Prostate gland (tissue), 2 donors: ENCODE results near the gene RNF17. TPM values are rescaled to one million over a fixed set of nuclear protein-coding genes. Genes with fewer than 3 reads are reported as not detected.
A peak's percentile ranks its signal among the peaks of the same experiment; 100 is the strongest.

Experiments
- DNase-seq: peaks from one replicate; pipeline ENCODE4 v3.0.0-alpha.2; 2019; ENCODE audit warnings: low spot score
- H3K27ac ChIP-seq, 2 donors: fragments of 200-600 bp; sonication (generic); 2 replicates each; pipeline ENCODE4 v1.5.1; 2017 to 2019
- H3K27me3 ChIP-seq: fragments of 200-600 bp; sonication (generic); replicated peaks from 2 replicates; pipeline ENCODE4 v1.5.1; 2019; ENCODE audit not compliant: insufficient read depth
- H3K36me3 ChIP-seq, 2 donors: fragments of 200-600 bp; sonication (generic); 1 replicate in 1 of 2; 2 replicates in 1 of 2; pipeline versions ENCODE4 v1.5.1 to v1.8.1; 2017 to 2019
- H3K4me1 ChIP-seq: fragments of 200-600 bp; sonication (generic); replicated peaks from 2 replicates; pipeline ENCODE4 v1.5.1; 2019
- H3K4me3 ChIP-seq, 2 donors: fragments of 200-600 bp; sonication (generic); 2 replicates each; pipeline ENCODE4 v1.5.1; 2017 to 2019
- H3K9me3 ChIP-seq: fragments of 200-600 bp; sonication (generic); 2 replicates; pipeline ENCODE4 v1.5.1; 2017
- CTCF ChIP-seq, 4 experiments: fragments of 200-600 bp in 2 of 4; fragments of 450-650 bp in 2 of 4; sonication (generic) in 2 of 4; IDR thresholded peaks; 1 replicate in 3 of 4; 2 replicates in 1 of 4; pipeline ENCODE4 v1.5.1; 2016 to 2019; ENCODE audit warnings: antibody characterized with exemption in 4 of 4, mild to moderate bottlenecking in 2 of 4, moderate library complexity in 2 of 4
- POLR2A ChIP-seq: fragments of 450-650 bp; IDR thresholded peaks from one replicate; pipeline ENCODE4 v1.6.1; 2016; ENCODE audit warnings: antibody characterized with exemption, mild to moderate bottlenecking
- POLR2AphosphoS5 ChIP-seq: sonication (generic); formaldehyde crosslinking; IDR thresholded peaks from one replicate; pipeline ENCODE4 v1.6.1; 2017; ENCODE audit warnings: antibody characterized with exemption
- WGBS: methylation state at CpG from one replicate; pipeline ENCODE4 v1.1.5; 2018; 5-methylcytosine and 5-hydroxymethylcytosine counted together
- intact Hi-C: fragments of 100-400 bp; cut with DNase I; formaldehyde crosslinking; loops from one replicate; pipeline ENCODE4 v1.14.2; 2022
- total RNA-seq, 2 donors: library from RNA; depleted of rRNA; stranded (reverse); fragments of >200 nt; gene quantifications; one replicate each; pipeline ENCODE4 v1.1.0, GENCODE V29; 2016

The RNF17 gene
- total RNA-seq, 2 donors from 2014 or later: 16.4 TPM; not detected in 1

- no peak for DNase-seq
- H3K36me3 ChIP-seq: no peaks in the 10 kb centered on the region
- H3K9me3 ChIP-seq: no peaks in the 10 kb centered on the region
- TF ChIP-seq CTCF (IDR thresholded peaks at IDR 0.05) (no peak), POLR2A (no peak), POLR2AphosphoS5 (no peak)
- H3K4me1 ChIP-seq: no peaks in the 10 kb centered on the region
- H3K27ac ChIP-seq: no peak overlapping the region
- no peak overlapping the region for H3K4me3 ChIP-seq
- intact Hi-C loops: no loop called here
- no peaks in the 10 kb centered on the region for H3K27me3 ChIP-seq
These were observed 152.5 kb downstream of the RNF17 start for GRCh38 chr13:24916464-24916863.

GRCh38 chr13:24921003-24921402 is 157.0 kb downstream of the RNF17 start:
- no peaks in the 10 kb centered on the region for H3K9me3 ChIP-seq
- DNase-seq: no peak
- TF ChIP-seq CTCF (IDR thresholded peaks at IDR 0.05) (no peak), POLR2A (no peak), POLR2AphosphoS5 (no peak)
- H3K4me1 ChIP-seq: no peaks in the 10 kb centered on the region
- no peaks in the 10 kb centered on the region for H3K27me3 ChIP-seq
- no peak overlapping the region for H3K4me3 ChIP-seq
- intact Hi-C loops: no loop called here
- WGBS: 86% methylated on average over 6 of the region's 6 CpGs
- H3K27ac ChIP-seq: no peak overlapping the region
- H3K36me3 ChIP-seq: no peaks in the 10 kb centered on the region

GRCh38 chr13:24921881-24922280 is 157.9 kb downstream of the RNF17 start:
- Histone ChIP-seq H3K4me3 (peak overlapping the region; percentile 70 to 78), H3K4me1 (no peaks in the 10 kb centered on the region), H3K9me3 (no peaks in the 10 kb centered on the region), H3K36me3 (no peaks in the 10 kb centered on the region), H3K27ac (peak overlapping the region in 1 of 2 donors; percentile 94), H3K27me3 (no peaks in the 10 kb centered on the region)
- intact Hi-C loops: no loop called here
- WGBS: 17% methylated on average over 5 of the region's 5 CpGs
- TF ChIP-seq POLR2AphosphoS5 (no peak), POLR2A (no peak)
- no peak for DNase-seq

- Histone ChIP-seq H3K27me3 (no peaks in the 10 kb centered on the region), H3K4me1 (no peaks in the 10 kb centered on the region), H3K9me3 (no peaks in the 10 kb centered on the region), H3K4me3 (peak overlapping the region; percentile 70 to 78), H3K36me3 (no peaks in the 10 kb centered on the region), H3K27ac (peak overlapping the region; percentile 88 to 94)
- intact Hi-C loops: no loop called here
- WGBS: under 1% methylated on average over 34 of the region's 34 CpGs
- no peak for TF ChIP-seq POLR2AphosphoS5
- no peak for TF ChIP-seq POLR2A
- no peak for TF ChIP-seq CTCF (IDR thresholded peaks at IDR 0.05)
- peak; percentile 12 for DNase-seq
These were observed 158.4 kb downstream of the RNF17 start for GRCh38 chr13:24922387-24922744.

- peak overlapping the region; percentile 88 to 94 for H3K27ac ChIP-seq
- peak; percentile 96 for DNase-seq
- H3K36me3 ChIP-seq: no peaks in the 10 kb centered on the region
- H3K4me1 ChIP-seq: no peaks in the 10 kb centered on the region
- TF ChIP-seq CTCF (IDR thresholded peaks at IDR 0.05): peak in 3 of 4 experiments; percentile 11 to 58 (median 50)
- TF ChIP-seq POLR2A: peak; percentile 65
- peak; percentile 95 for TF ChIP-seq POLR2AphosphoS5
- intact Hi-C loops: no loop called here
- no peaks in the 10 kb centered on the region for H3K9me3 ChIP-seq
- no peaks in the 10 kb centered on the region for H3K27me3 ChIP-seq
- peak overlapping the region; percentile 70 to 78 for H3K4me3 ChIP-seq
- under 1% methylated on average over 60 of the region's 60 CpGs for WGBS
These were observed 159.0 kb downstream of the RNF17 start for GRCh38 chr13:24922745-24923591.
